ENCODE measurements around the gene TMED1.
"Not testable (repeated sequence)": the region's sequence is repeated elsewhere in the genome, so short reads cannot be mapped to it uniquely, and the experiment has no call there.

The TMED1 gene

DNA sequence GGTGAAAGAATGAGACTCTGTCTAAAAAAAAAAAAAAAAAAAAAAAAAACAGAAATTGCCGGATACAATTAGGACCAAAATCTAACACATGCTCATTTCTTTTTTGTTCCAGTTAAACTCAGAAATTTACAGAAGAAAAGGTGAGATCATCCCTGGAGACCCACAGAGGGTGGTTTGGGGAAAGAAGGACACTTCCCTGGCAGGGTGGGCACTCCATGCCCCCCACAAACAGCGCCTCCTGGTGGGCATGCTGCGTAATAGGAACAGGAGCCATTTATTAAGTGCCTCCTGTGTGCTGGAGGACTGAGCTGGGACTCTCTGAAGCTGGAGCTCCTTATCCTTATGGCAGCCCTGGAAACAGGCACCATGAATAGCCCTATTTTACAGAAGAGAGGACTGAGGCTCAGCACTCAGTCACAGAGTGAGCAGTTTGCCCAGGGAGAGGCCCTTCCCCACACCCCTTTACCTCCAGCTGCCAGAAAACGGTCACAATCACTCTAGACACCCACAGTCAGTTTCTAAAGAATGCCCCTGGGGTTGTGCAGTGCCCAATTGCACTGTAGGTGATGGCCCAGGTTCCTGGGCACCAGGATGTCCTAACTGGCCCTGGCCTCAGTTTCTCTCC lies 22.3 kb upstream of the TMED1 start:
- DNase-seq (ENCODE audit: low read depth in 1 of 2, low spot score in 1 of 2), result no peak
- TF ChIP-seq REST (IDR thresholded peaks at IDR 0.05; ENCODE audit: insufficient replicate concordance, low read depth) (no peak), CTCF (IDR thresholded peaks at IDR 0.05; ENCODE audit: insufficient read depth, low read length) (peak; percentile 72)
- no peak overlapping the region for H3K27ac ChIP-seq (replicated peaks)

GRCh38 chr19:10856899-10857298 lies 20.9 kb upstream of the TMED1 start:
- not testable (repeated sequence) for DNase-seq (ENCODE audit: low read depth in 1 of 2, low spot score in 1 of 2); H3K27ac ChIP-seq (replicated peaks)

More for the DNA sequence above, 22.3 kb upstream of the TMED1 start:
- Histone ChIP-seq H3K27me3 (ENCODE audit: insufficient read depth, poor library complexity, severe bottlenecking) (no peaks in the 10 kb centered on the region), H3K4me3 (replicated peaks; ENCODE audit: insufficient read depth, low read length) (no peak overlapping the region)

DNA sequence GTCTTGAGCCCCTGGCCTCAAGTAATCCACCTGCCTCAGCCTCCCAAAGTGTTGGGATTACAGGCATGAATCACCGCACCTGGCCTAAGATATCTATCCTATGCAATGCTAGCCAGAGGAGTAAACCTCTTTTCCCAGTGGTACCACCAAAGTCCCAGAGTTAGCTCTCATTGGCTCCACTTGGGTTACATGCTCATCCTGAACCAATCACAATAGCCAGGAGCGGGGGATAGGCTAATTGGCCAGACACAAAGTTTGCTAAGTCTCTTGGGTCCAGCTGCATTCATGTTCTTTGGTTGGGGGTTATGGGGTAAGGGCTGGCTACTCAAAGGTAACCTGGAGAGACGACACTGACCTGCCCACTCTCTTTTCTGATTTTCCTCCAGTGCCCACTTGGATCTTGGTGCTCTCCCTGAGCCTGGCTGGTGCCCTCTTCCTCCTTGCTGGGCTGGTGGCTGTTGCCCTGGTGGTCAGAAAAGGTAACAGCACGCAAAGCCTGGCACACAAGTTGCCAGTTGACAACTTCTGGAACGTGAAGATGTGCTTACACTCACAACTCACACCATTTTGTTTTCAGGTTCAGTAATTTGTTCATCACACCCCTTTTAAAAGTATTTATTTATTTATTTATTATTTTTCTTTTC lies 20.0 kb upstream of the TMED1 start:
- Histone ChIP-seq H3K27ac (replicated peaks) (no peak overlapping the region), H3K27me3 (ENCODE audit: insufficient read depth, poor library complexity, severe bottlenecking) (no peaks in the 10 kb centered on the region), H3K4me3 (replicated peaks; ENCODE audit: insufficient read depth, low read length) (no peak overlapping the region)
- TF ChIP-seq CTCF (IDR thresholded peaks at IDR 0.05; ENCODE audit: insufficient read depth, low read length) (peak; percentile 71), GABPA (IDR thresholded peaks at IDR 0.05; ENCODE audit: low read depth) (no peak)
- DNase-seq (ENCODE audit: low read depth in 1 of 2, low spot score in 1 of 2), result peak in 1 of 2 experiments; percentile 55

More at GRCh38 chr19:10856899-10857298, 20.9 kb upstream of the TMED1 start:
- H3K27me3 ChIP-seq (ENCODE audit: insufficient read depth, poor library complexity, severe bottlenecking); H3K4me3 ChIP-seq (replicated peaks; ENCODE audit: insufficient read depth, low read length): not testable (repeated sequence)

DNA sequence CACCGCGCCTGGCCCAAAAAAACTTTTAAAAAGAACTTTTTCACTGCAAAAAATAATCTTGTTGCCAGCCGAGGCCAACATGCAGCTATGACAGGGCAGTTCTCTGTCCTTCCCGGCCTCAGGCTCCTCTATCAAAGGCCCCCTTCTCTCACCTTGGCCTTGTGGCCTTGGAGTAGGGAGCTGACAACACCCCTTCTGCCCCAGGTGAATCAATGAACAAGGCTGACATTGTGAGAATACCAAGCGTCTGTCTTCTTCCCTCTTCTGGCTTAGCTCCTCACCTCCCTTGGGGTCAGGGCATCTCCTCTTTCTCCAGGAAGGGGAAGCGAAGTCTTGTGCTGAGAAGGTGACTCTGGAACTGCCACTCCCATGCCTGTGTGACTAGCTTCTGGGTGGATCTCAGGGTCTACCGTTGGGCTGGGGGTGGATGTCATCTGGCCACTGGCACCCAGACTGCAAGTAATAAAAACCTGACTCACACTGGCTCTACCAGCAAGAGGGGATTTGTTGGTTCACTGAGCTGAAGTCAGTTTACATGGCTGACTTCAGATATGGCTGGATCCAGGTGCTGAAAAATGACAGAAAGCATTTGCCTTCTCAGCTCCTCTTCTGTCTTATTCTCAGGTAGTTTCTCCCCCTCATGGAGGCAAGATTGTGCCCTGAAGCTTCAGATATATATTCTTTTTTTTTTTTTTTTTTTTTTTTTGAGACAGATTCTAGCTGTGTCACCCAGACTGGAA lies 18.5 kb upstream of the TMED1 start:
- TF ChIP-seq CTCF (IDR thresholded peaks at IDR 0.05; ENCODE audit: insufficient read depth, low read length), result no peak
- no peak for TF ChIP-seq GABPA (IDR thresholded peaks at IDR 0.05; ENCODE audit: low read depth)
- TF ChIP-seq POLR2AphosphoS5 (IDR thresholded peaks at IDR 0.05; ENCODE audit: low read depth), result no peak
- no peak for TF ChIP-seq SPI1 (IDR thresholded peaks at IDR 0.05; ENCODE audit: borderline replicate concordance, low read depth)
- TF ChIP-seq REST (IDR thresholded peaks at IDR 0.05; ENCODE audit: insufficient replicate concordance, low read depth), result no peak
- DNase-seq (ENCODE audit: low read depth in 1 of 2, low spot score in 1 of 2), result no peak

More for the DNA sequence above, 18.5 kb upstream of the TMED1 start:
- Histone ChIP-seq H3K27me3 (ENCODE audit: insufficient read depth, poor library complexity, severe bottlenecking) (no peaks in the 10 kb centered on the region), H3K27ac (replicated peaks) (no peak overlapping the region), H3K4me3 (replicated peaks; ENCODE audit: insufficient read depth, low read length) (no peak overlapping the region)

Data from HL-60 (cell line).